GM23338 (cell line): ENCODE results near the gene SIM1.

ENCODE experiments used
- EZH2 ChIP-seq: fragments of 200-600 bp; sonication (generic); IDR thresholded peaks from one replicate; pipeline ENCODE4 v1.8.0; 2017; ENCODE audit warnings: antibody characterized with exemption, mild to moderate bottlenecking, low read depth; ENCODE audit not compliant: unreplicated experiment
- EZH2phosphoT487 ChIP-seq: fragments of 200-600 bp; sonication (generic); IDR thresholded peaks from one replicate; pipeline ENCODE4 v1.8.1; 2018; ENCODE audit warnings: antibody characterized with exemption; ENCODE audit not compliant: unreplicated experiment
- POLR2AphosphoS5 ChIP-seq: IDR thresholded peaks from 2 replicates; pipeline ENCODE4 v1.6.1; 2016; ENCODE audit warnings: antibody characterized with exemption, low read depth
- TF ChIP-seq, protein P1 (sequence below), 2 experiments: fragments of 200-600 bp in 1 of 2; sonication (generic) in 1 of 2; conservative IDR thresholded peaks; 2 replicates each; pipeline versions ENCODE4 v1.5.1 to v1.6.1; 2016 to 2017; ENCODE audit warnings: antibody characterized with exemption in 2 of 2, low read depth in 2 of 2, mild to moderate bottlenecking in 2 of 2, moderate library complexity in 1 of 2

GRCh38 chr6:100490065-100490464 lies 25.3 kb upstream of the SIM1 start:
- TF ChIP-seq, protein P1, sequence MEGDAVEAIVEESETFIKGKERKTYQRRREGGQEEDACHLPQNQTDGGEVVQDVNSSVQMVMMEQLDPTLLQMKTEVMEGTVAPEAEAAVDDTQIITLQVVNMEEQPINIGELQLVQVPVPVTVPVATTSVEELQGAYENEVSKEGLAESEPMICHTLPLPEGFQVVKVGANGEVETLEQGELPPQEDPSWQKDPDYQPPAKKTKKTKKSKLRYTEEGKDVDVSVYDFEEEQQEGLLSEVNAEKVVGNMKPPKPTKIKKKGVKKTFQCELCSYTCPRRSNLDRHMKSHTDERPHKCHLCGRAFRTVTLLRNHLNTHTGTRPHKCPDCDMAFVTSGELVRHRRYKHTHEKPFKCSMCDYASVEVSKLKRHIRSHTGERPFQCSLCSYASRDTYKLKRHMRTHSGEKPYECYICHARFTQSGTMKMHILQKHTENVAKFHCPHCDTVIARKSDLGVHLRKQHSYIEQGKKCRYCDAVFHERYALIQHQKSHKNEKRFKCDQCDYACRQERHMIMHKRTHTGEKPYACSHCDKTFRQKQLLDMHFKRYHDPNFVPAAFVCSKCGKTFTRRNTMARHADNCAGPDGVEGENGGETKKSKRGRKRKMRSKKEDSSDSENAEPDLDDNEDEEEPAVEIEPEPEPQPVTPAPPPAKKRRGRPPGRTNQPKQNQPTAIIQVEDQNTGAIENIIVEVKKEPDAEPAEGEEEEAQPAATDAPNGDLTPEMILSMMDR (conservative IDR thresholded peaks at IDR 0.05; ENCODE audit: low read depth in 2 of 2), result no peak
- TF ChIP-seq EZH2phosphoT487 (no peak), EZH2 (no peak), POLR2AphosphoS5 (no peak)
